OCI-LY7 (cell line): ENCODE data around the gene SPRED2. TPM values are rescaled to one million over a fixed set of nuclear protein-coding genes. Genes with fewer than 3 reads are reported as not detected.

Source experiments
- BruUV-seq: library from RNA; stranded (reverse); fragments of 400-500 nt; replicated peaks from 2 replicates; lab custom pipeline; 2021; lab: Mats Ljungman, UMichigan
- CTCF ChIA-PET: fragments of 300-600 bp; sonication (Branson Sonifier 250); formaldehyde crosslinking; loops from one replicate; lab custom pipeline; 2022; ENCODE audit warnings: antibody characterized with exemption; ENCODE audit not compliant: unreplicated experiment; lab: Charles Lee
- POLR2A ChIA-PET: fragments of 300-600 bp; sonication (Branson Sonifier 250); formaldehyde crosslinking; loops from one replicate; lab custom pipeline; 2022; ENCODE audit warnings: antibody characterized with exemption; lab: Charles Lee
- DNase-seq: peaks from one replicate; pipeline ENCODE4 v3.0.0-alpha.2; 2015; ENCODE audit warnings: low spot score
- H2AFZ ChIP-seq: fragments of 200-600 bp; sonication (generic), shearing (Covaris generic); 2 replicates; pipeline ENCODE4 v1.6.1; 2014; ENCODE audit warnings: mild to moderate bottlenecking, antibody characterized with exemption, low read length, moderate library complexity
- H3K27ac ChIP-seq: fragments of 200-600 bp; sonication (generic); 2 replicates; pipeline ENCODE4 v1.5.1; 2014; ENCODE audit warnings: mixed run types, low read depth, mild to moderate bottlenecking, moderate library complexity, low read length, inconsistent platforms; ENCODE audit not compliant: poor library complexity, severe bottlenecking
- H3K36me3 ChIP-seq: fragments of 200-600 bp; sonication (generic); 2 replicates; pipeline ENCODE4 v1.6.1; 2014; ENCODE audit warnings: mild to moderate bottlenecking, antibody characterized with exemption, low read length, moderate library complexity, mixed read lengths; ENCODE audit not compliant: insufficient read depth
- H3K4me1 ChIP-seq: fragments of 200-600 bp; sonication (generic); 2 replicates; pipeline ENCODE4 v1.5.1; 2014; ENCODE audit warnings: mild to moderate bottlenecking, low read length; ENCODE audit not compliant: insufficient read depth, poor library complexity, severe bottlenecking
- H3K4me2 ChIP-seq: fragments of 200-600 bp; sonication (generic); 2 replicates; pipeline ENCODE4 v1.6.1; 2014; ENCODE audit warnings: mild to moderate bottlenecking, low read length
- H3K4me3 ChIP-seq: fragments of 200-600 bp; sonication (generic); 2 replicates; pipeline ENCODE4 v1.5.1; 2014; ENCODE audit warnings: mild to moderate bottlenecking, low read depth, low read length; ENCODE audit not compliant: poor library complexity, severe bottlenecking
- H3K79me2 ChIP-seq: fragments of 200-600 bp; sonication (generic); 2 replicates; pipeline ENCODE4 v1.6.1; 2016; ENCODE audit warnings: low read depth, mild to moderate bottlenecking, low read length, moderate library complexity, mixed read lengths; ENCODE audit not compliant: insufficient read depth
- H3K9me2 ChIP-seq: fragments of 200-600 bp; sonication (generic); 2 replicates; pipeline ENCODE4 v1.6.1; 2016; ENCODE audit warnings: mild to moderate bottlenecking, low read length, mixed read lengths; ENCODE audit not compliant: insufficient read depth
- H3K9me3 ChIP-seq: fragments of 200-600 bp; sonication (generic); 2 replicates; pipeline ENCODE4 v1.6.1; 2014; ENCODE audit warnings: mild to moderate bottlenecking, mixed run types, low read length, mixed read lengths
- H4K20me1 ChIP-seq: fragments of 200-600 bp; sonication (generic); 2 replicates; pipeline ENCODE4 v1.6.1; 2014; ENCODE audit warnings: mild to moderate bottlenecking, antibody characterized with exemption, low read length, moderate library complexity, mixed read lengths; ENCODE audit not compliant: insufficient read depth
- EZH2phosphoT487 ChIP-seq: fragments of 200-600 bp; sonication (generic); IDR thresholded peaks from 2 replicates; pipeline ENCODE4 v1.6.1; 2018; ENCODE audit warnings: low read depth, borderline replicate concordance, mild to moderate bottlenecking, mixed run types, antibody characterized with exemption, low read length, moderate library complexity, mixed read lengths
- intact Hi-C: fragments of 100-400 bp; cut with micrococcal nuclease; formaldehyde crosslinking; loops from one replicate; pipeline ENCODE4 v1.10.0; 2022; ENCODE audit not compliant: unreplicated experiment
- total RNA-seq, 2 experiments: library from RNA; depleted of rRNA in 1 of 2; stranded (reverse); fragments of >200 nt in 1 of 2; shearing (Covaris generic) in 1 of 2; gene quantifications; 2 replicates each; pipeline ENCODE4 v1.2.3, GENCODE V29; 2014 to 2022
- TF ChIP-seq, protein P1 (sequence below): fragments of 200-600 bp; sonication (generic); conservative IDR thresholded peaks from 2 replicates; pipeline ENCODE4 v1.5.1; 2014; ENCODE audit warnings: mild to moderate bottlenecking, antibody characterized with exemption, low read length, moderate library complexity, mixed read lengths

The SPRED2 gene
- total RNA-seq, 2 experiments from 2014 or later: 8.0 to 49.1 TPM

- TF ChIP-seq, protein P1, sequence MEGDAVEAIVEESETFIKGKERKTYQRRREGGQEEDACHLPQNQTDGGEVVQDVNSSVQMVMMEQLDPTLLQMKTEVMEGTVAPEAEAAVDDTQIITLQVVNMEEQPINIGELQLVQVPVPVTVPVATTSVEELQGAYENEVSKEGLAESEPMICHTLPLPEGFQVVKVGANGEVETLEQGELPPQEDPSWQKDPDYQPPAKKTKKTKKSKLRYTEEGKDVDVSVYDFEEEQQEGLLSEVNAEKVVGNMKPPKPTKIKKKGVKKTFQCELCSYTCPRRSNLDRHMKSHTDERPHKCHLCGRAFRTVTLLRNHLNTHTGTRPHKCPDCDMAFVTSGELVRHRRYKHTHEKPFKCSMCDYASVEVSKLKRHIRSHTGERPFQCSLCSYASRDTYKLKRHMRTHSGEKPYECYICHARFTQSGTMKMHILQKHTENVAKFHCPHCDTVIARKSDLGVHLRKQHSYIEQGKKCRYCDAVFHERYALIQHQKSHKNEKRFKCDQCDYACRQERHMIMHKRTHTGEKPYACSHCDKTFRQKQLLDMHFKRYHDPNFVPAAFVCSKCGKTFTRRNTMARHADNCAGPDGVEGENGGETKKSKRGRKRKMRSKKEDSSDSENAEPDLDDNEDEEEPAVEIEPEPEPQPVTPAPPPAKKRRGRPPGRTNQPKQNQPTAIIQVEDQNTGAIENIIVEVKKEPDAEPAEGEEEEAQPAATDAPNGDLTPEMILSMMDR: no peak
- TF ChIP-seq EZH2phosphoT487: no peak
- H3K79me2 ChIP-seq: no peaks in the 10 kb centered on the region
- POLR2A ChIA-PET: interaction anchor here (1.0 kb wide), 1 partner anchor 50 kb away, joined by 3 read pairs; no protein-coding TSS in a partner anchor
- CTCF ChIA-PET: no interaction called here
- H3K4me1 ChIP-seq: no peaks in the 10 kb centered on the region
- no peak overlapping the region for H3K4me3 ChIP-seq
- no peak overlapping the region for H2AFZ ChIP-seq
- H4K20me1 ChIP-seq: no peaks in the 10 kb centered on the region
- H3K36me3 ChIP-seq: no peaks in the 10 kb centered on the region
- H3K9me3 ChIP-seq: no peaks in the 10 kb centered on the region
- intact Hi-C loops: no loop called here
- no peak for DNase-seq
- BruUV-seq: no TSS peak
- no peak overlapping the region for H3K27ac ChIP-seq
- no peaks in the 10 kb centered on the region for H3K9me2 ChIP-seq
- no peak overlapping the region for H3K4me2 ChIP-seq
Measured at GRCh38 chr2:65479524-65479923, 47.1 kb upstream of the SPRED2 start.

DNA sequence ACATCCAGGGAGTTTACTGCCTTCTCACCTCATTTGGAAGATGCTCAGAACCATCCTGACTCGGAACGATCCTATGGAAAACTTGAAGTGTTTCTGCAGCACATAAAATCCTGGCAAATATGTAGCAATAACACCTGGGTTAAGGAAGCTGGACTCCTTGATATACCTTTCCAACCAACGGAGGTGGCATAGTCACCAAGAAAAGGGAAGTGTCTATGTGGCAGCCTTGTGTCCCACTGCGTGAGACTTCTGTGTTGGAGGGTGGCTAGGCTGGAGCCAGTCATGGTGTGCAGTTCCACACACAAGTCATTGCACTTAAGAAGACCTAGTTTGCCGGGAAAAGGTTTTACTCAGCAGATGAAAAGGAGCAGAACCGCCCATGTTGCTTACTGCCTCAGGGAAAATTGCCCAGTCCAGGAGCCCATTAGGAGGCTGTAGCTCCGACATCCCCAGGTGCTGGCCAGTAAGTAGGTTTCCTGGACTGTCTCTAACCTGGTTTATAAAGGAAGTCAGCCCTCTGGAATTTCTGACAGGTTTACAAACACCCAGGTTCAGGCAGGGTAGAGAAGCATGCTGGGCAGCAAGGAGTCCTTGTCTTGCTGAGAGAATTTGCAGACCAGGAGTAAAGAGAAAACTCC is 46.2 kb upstream of the SPRED2 start:
- POLR2A ChIA-PET: no interaction called here
- no peak overlapping the region for H3K4me2 ChIP-seq

DNA sequence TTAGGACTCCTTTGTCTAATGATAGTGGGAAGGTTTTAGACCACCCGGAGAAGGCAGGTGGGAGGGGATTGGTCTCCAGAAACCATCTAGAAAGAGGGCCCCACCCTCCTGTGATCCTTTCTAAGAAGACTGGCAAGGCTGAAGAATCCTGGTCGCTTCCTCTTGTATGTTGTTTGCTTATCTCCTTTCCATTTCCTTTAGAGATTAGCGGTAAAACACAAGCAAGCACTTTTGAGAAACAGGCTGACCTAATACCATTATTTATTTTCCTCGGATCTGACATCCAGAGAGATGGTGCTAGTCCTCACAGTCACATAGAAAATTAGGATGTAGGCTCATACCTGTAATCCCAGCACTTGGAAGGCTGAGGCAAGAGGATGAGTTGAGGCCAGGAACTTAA is 45.2 kb upstream of the SPRED2 start:
- no peaks in the 10 kb centered on the region for H3K79me2 ChIP-seq
- H3K36me3 ChIP-seq: no peaks in the 10 kb centered on the region
- BruUV-seq: no TSS peak
- no peak for DNase-seq
- intact Hi-C loops: no loop called here
- no peak overlapping the region for H3K27ac ChIP-seq
- no peak overlapping the region for H3K4me3 ChIP-seq
- H2AFZ ChIP-seq: no peak overlapping the region
- TF ChIP-seq, protein P1: no peak
- TF ChIP-seq EZH2phosphoT487: no peak
- no peaks in the 10 kb centered on the region for H3K9me2 ChIP-seq
- H3K4me2 ChIP-seq: no peak overlapping the region
- H4K20me1 ChIP-seq: no peaks in the 10 kb centered on the region
- ChIA-PET POLR2A (interaction anchor here (0.7 kb wide), 1 partner anchor 14 kb away, joined by 4 read pairs; no protein-coding TSS in a partner anchor), CTCF (no interaction called here)
- H3K4me1 ChIP-seq: no peaks in the 10 kb centered on the region
- H3K9me3 ChIP-seq: no peaks in the 10 kb centered on the region

More for the DNA sequence above, 46.2 kb upstream of the SPRED2 start:
- no peak for TF ChIP-seq EZH2phosphoT487
- TF ChIP-seq, protein P1: no peak
- Histone ChIP-seq H3K9me2 (no peaks in the 10 kb centered on the region), H3K36me3 (no peaks in the 10 kb centered on the region), H3K4me1 (no peaks in the 10 kb centered on the region), H3K4me3 (no peak overlapping the region), H2AFZ (no peak overlapping the region), H4K20me1 (no peaks in the 10 kb centered on the region), H3K27ac (no peak overlapping the region), H3K9me3 (no peaks in the 10 kb centered on the region), H3K79me2 (no peaks in the 10 kb centered on the region)
- intact Hi-C loops: no loop called here
- no TSS peak for BruUV-seq
- CTCF ChIA-PET: no interaction called here
- no peak for DNase-seq
